Fibroblast of pulmonary artery (primary cell): ENCODE measurements around the gene CLEC20A.

Experiments used
- DNase-seq: peaks from one replicate; pipeline ENCODE4 v3.0.0-alpha.2; 2010; ENCODE audit warnings: low read depth
- H3K4me3 ChIP-seq: replicated peaks from 2 replicates; pipeline ENCODE4 v1.5.1; 2011; ENCODE audit warnings: low read depth, mild to moderate bottlenecking, control low read depth, low read length, moderate library complexity
- CTCF ChIP-seq: IDR thresholded peaks from 2 replicates; pipeline ENCODE4 v1.5.1; 2011; ENCODE audit warnings: mild to moderate bottlenecking, control low read depth, low read length, inconsistent platforms; ENCODE audit errors: missing control alignments

The CLEC20A gene

GRCh38 chr1:178434360-178434759 lies 62.4 kb downstream of the CLEC20A start:
- no peak for TF ChIP-seq CTCF
- H3K4me3 ChIP-seq: no peak overlapping the region
- DNase-seq: no peak
